CD4-positive, alpha-beta T cell treated with Interleukin-4 for 1 hour (primary cell): Measurements from ENCODE around the gene MASP2.

Source experiments
- DNase-seq, 2 donors: peaks; one replicate each; pipeline ENCODE4 v3.0.0-alpha.2; 2020 to 2022

MASP2 gene

GRCh38 chr1:10987840-10988417 lies 59.1 kb downstream of the MASP2 start:
- DNase-seq, result no peak

GRCh38 chr1:10986525-10986890 lies 60.5 kb downstream of the MASP2 start:
- no peak for DNase-seq

- no peak for DNase-seq
These were observed 66.0 kb downstream of the MASP2 start for GRCh38 chr1:10980841-10981727.

GRCh38 chr1:10980094-10980577 lies 66.9 kb downstream of the MASP2 start:
- no peak for DNase-seq

GRCh38 chr1:10979483-10979920 lies 67.5 kb downstream of the MASP2 start:
- DNase-seq, result no peak

GRCh38 chr1:10978719-10979118 lies 68.3 kb downstream of the MASP2 start:
- no peak for DNase-seq
